ENCODE data around the gene KLK4. TPM values are rescaled to one million over a fixed set of nuclear protein-coding genes. Genes with fewer than 3 reads are reported as not detected.

KLK4 gene
- total and polyA plus RNA-seq, 2 donors (not counting 3 experiments of a cell fraction or from before 2014, with no cell fraction given): not detected

GRCh38 chr19:50906217-50906616, 5.0 kb downstream of the KLK4 start:
- H3K4me3 ChIP-seq (replicated peaks in 1 of 3; ENCODE audit: insufficient read depth in 1 of 3, low read depth in 1 of 3, low read length in 3 of 3): no peak overlapping the region
- dilution Hi-C loops (cut with MboI; ENCODE audit: extremely low pct_ligation_motif_present, low sequenced_read_pairs): no loop called here
- BruUV-seq (replicated peaks): no TSS peak
- FAIRE-seq: no peak
- H3K9ac ChIP-seq (replicated peaks; ENCODE audit: extremely low read depth, insufficient read depth, low read length): no peak overlapping the region
- TF ChIP-seq CTCF (IDR thresholded peaks at IDR 0.05; ENCODE audit: extremely low read depth in 1 of 2, insufficient read depth in 1 of 2, low read depth in 1 of 2, low read length in 2 of 2) (peak; percentile 42 to 60), GATA2 (IDR thresholded peaks at IDR 0.05; ENCODE audit: insufficient read depth, insufficient read length, low read depth, low read length) (no peak)
- no peaks in the 10 kb centered on the region for H3K9me1 ChIP-seq (replicated peaks; ENCODE audit: control insufficient read depth, extremely low read depth, insufficient read depth, low read length)
- H3K4me1 ChIP-seq (ENCODE audit: control insufficient read depth, extremely low read depth, insufficient read depth, low read length): no peaks in the 10 kb centered on the region
- peaks cover 8 to 9% of the 10 kb centered on the region in 2 experiments for H3K27me3 ChIP-seq (ENCODE audit: control insufficient read depth in 2 of 2, insufficient read depth in 2 of 2, low read length in 2 of 2)
- H3K9me3 ChIP-seq (replicated peaks; ENCODE audit: control insufficient read depth, insufficient read depth, low read length): no peaks in the 10 kb centered on the region
- CTCF ChIA-PET: interaction anchor here (1.1 to 2.7 kb wide), 2 partner anchors 12 to 16 kb away, joined by 4 to 19 read pairs; no protein-coding TSS in a partner anchor
- H3K27ac ChIP-seq (ENCODE audit: insufficient read depth, low read depth, low read length): no peak overlapping the region
- H3K4me2 ChIP-seq (ENCODE audit: insufficient read depth, low read length): no peak overlapping the region
- no peaks in the 10 kb centered on the region for H3K79me2 ChIP-seq (ENCODE audit: control insufficient read depth, insufficient read depth, low read length)
- no peak overlapping the region for H2AFZ ChIP-seq (ENCODE audit: low read depth, low read length)
- intact Hi-C loops (cut with micrococcal nuclease): loop anchor here (1.0 kb wide), 1 partner anchor 16 kb away; no protein-coding TSS in a partner anchor
- POLR2A ChIA-PET: no interaction called here
- DNase-seq (ENCODE audit: low read depth, low spot score): no peak
- no peaks in the 10 kb centered on the region for H4K20me1 ChIP-seq (replicated peaks; ENCODE audit: control insufficient read depth, extremely low read depth, insufficient read depth, low read length)
- no peaks in the 10 kb centered on the region for H3K36me3 ChIP-seq (ENCODE audit: control insufficient read depth in 2 of 2, extremely low read depth in 1 of 2, insufficient read depth in 2 of 2, low read length in 2 of 2)

- intact Hi-C loops (cut with micrococcal nuclease): no loop called here
- DNase-seq (ENCODE audit: low read depth, low spot score) (no peak), FAIRE-seq (no peak)
- Histone ChIP-seq H2AFZ (ENCODE audit: low read depth, low read length) (no peak overlapping the region), H3K27ac (ENCODE audit: insufficient read depth, low read depth, low read length) (no peak overlapping the region), H3K9me1 (replicated peaks; ENCODE audit: control insufficient read depth, extremely low read depth, insufficient read depth, low read length) (no peaks in the 10 kb centered on the region), H3K4me1 (ENCODE audit: control insufficient read depth, extremely low read depth, insufficient read depth, low read length) (no peaks in the 10 kb centered on the region), H3K27me3 (ENCODE audit: control insufficient read depth in 2 of 2, insufficient read depth in 2 of 2, low read length in 2 of 2) (no peaks in the 10 kb centered on the region), H3K79me2 (ENCODE audit: control insufficient read depth, insufficient read depth, low read length) (no peaks in the 10 kb centered on the region), H3K4me3 (replicated peaks in 1 of 3; ENCODE audit: insufficient read depth in 1 of 3, low read depth in 1 of 3, low read length in 3 of 3) (no peak overlapping the region), H3K9me3 (replicated peaks; ENCODE audit: control insufficient read depth, insufficient read depth, low read length) (no peaks in the 10 kb centered on the region), H3K36me3 (ENCODE audit: control insufficient read depth in 2 of 2, extremely low read depth in 1 of 2, insufficient read depth in 2 of 2, low read length in 2 of 2) (no peaks in the 10 kb centered on the region), H3K4me2 (ENCODE audit: insufficient read depth, low read length) (no peak overlapping the region), H4K20me1 (replicated peaks; ENCODE audit: control insufficient read depth, extremely low read depth, insufficient read depth, low read length) (no peaks in the 10 kb centered on the region), H3K9ac (replicated peaks; ENCODE audit: extremely low read depth, insufficient read depth, low read length) (no peak overlapping the region)
- ChIA-PET CTCF (no interaction called here), POLR2A (no interaction called here)
- no TSS peak for BruUV-seq (replicated peaks)
- TF ChIP-seq CTCF (IDR thresholded peaks at IDR 0.05; ENCODE audit: extremely low read depth in 1 of 2, insufficient read depth in 1 of 2, low read depth in 1 of 2, low read length in 2 of 2) (no peak), POLR2A (IDR thresholded peaks at IDR 0.05; ENCODE audit: low read depth, low read length) (no peak), FOS (IDR thresholded peaks at IDR 0.05; ENCODE audit: borderline replicate concordance, insufficient read depth, low read length) (no peak), MYC (IDR thresholded peaks at IDR 0.05; ENCODE audit: low read depth, low read length) (no peak), POLR2AphosphoS5 (IDR thresholded peaks at IDR 0.05; ENCODE audit: insufficient read depth, low read depth, low read length) (no peak), GATA2 (IDR thresholded peaks at IDR 0.05; ENCODE audit: insufficient read depth, insufficient read length, low read depth, low read length) (no peak), EZH2 (IDR thresholded peaks at IDR 0.05; ENCODE audit: borderline replicate concordance, low read depth, low read length, severe bottlenecking) (no peak), JUN (IDR thresholded peaks at IDR 0.05; ENCODE audit: borderline replicate concordance, insufficient read depth, insufficient read length, low read depth) (no peak)
- TF ChIP-seq, protein P1, sequence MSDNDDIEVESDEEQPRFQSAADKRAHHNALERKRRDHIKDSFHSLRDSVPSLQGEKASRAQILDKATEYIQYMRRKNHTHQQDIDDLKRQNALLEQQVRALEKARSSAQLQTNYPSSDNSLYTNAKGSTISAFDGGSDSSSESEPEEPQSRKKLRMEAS (IDR thresholded peaks at IDR 0.05; ENCODE audit: insufficient read depth, insufficient read length): no peak
- dilution Hi-C loops (cut with MboI; ENCODE audit: extremely low pct_ligation_motif_present, low sequenced_read_pairs): no loop called here
These were observed 8.6 kb downstream of the KLK4 start for GRCh38 chr19:50902640-50903039.
